Posterior cingulate gyrus (tissue), 11 donors: Measurements from ENCODE around the gene SUSD3.

Experiments
- DNase-seq, 10 donors: peaks; one replicate each; pipeline versions ENCODE4 v3.0.0 to v3.0.0-alpha.2; 2020 to 2021; ENCODE audit warnings: mixed read lengths in 3 of 10
- intact Hi-C: fragments of 100-400 bp; cut with DNase I; formaldehyde crosslinking; loops from one replicate; pipeline ENCODE4 v1.15.1; 2023

The SUSD3 gene

GRCh38 chr9:93049491-93049890 is 9.0 kb upstream of the SUSD3 start:
- peak in 2 of 10 donors; percentile 27 to 47 for DNase-seq

GRCh38 chr9:93050231-93050630 is 8.3 kb upstream of the SUSD3 start:
- peak in 2 of 10 donors; percentile 16 to 57 for DNase-seq
- intact Hi-C loops: no loop called here

More at GRCh38 chr9:93049491-93049890, 9.0 kb upstream of the SUSD3 start:
- intact Hi-C loops: no loop called here

DNA sequence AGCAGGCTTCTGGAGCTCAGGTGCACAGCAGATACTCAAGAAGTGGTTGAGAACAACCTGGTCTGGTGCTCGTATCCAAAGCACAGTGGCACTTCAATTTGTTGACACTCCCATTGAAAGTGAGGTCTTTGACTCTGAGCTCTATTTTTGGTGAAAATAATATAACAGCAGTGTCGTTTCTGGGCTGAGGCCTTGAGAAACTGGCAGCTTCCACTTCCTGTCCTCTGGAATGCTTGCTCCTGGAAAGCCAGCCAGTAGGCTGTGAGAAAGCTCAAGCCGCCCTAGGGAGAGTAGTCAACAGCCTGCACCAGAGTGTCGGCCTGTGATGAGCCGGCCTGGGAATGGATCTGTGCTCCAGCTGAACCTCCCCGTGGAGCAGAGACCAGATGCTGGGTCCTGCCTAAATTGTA is 6.8 kb upstream of the SUSD3 start:
- intact Hi-C loops: no loop called here

GRCh38 chr9:93052791-93053540 is 5.5 kb upstream of the SUSD3 start:
- intact Hi-C loops: no loop called here
- DNase-seq: peak in 2 of 10 donors; percentile 37 to 77

More for the DNA sequence above, 6.8 kb upstream of the SUSD3 start:
- DNase-seq: peak in 1 of 10 donors; percentile 65

GRCh38 chr9:93053781-93054331 is 4.6 kb upstream of the SUSD3 start:
- peak in 2 of 10 donors; percentile 42 to 60 for DNase-seq
- intact Hi-C loops: no loop called here

GRCh38 chr9:93054758-93055704 is 3.5 kb upstream of the SUSD3 start:
- intact Hi-C loops: no loop called here
- peak in 1 of 10 donors; percentile 71 for DNase-seq

- intact Hi-C loops: no loop called here
- DNase-seq: peak in 1 of 10 donors; percentile 67
These were observed 1.3 kb upstream of the SUSD3 start for GRCh38 chr9:93057042-93057702.

- intact Hi-C loops: no loop called here
These were observed 672 bp upstream of the SUSD3 start for GRCh38 chr9:93057703-93058354.

DNA sequence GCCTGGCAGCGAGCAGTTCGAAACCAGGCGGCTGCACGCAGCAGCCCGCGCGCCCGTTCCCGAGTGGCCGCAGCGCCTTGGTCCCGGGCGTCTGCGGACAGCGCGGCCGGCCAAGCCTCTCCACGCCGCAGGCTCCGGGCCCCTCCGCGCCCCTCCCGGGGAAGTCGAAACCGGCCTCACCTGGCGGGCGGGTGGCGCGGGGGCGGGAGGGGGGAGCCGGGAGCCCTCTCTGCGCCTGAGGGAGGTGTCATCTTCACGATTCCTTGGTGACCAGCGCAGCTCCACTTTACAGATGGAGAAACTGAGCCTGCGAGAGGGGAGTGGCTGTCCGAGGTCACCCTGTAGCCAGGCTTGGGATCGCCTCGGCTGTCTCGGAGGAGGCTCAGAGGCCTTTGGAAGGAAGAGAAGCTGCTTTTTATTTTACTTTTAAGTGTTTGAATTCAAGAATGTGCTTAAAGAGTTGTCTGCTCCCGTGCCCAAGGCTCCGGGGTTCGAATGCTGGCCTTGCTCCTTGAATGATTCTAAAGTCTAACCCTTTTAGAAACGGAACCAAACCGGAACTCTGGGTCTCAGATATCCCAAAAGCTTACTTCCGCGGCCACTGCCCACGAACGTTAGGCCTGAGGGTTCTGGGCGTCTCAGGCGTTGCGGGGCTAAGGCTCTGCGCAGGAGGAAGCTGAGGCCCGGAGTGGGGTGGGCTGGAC is 662 bp downstream of the SUSD3 start:
- intact Hi-C loops: no loop called here

More at GRCh38 chr9:93057703-93058354, 672 bp upstream of the SUSD3 start:
- peak in 2 of 10 donors; percentile 21 to 61 for DNase-seq

DNA sequence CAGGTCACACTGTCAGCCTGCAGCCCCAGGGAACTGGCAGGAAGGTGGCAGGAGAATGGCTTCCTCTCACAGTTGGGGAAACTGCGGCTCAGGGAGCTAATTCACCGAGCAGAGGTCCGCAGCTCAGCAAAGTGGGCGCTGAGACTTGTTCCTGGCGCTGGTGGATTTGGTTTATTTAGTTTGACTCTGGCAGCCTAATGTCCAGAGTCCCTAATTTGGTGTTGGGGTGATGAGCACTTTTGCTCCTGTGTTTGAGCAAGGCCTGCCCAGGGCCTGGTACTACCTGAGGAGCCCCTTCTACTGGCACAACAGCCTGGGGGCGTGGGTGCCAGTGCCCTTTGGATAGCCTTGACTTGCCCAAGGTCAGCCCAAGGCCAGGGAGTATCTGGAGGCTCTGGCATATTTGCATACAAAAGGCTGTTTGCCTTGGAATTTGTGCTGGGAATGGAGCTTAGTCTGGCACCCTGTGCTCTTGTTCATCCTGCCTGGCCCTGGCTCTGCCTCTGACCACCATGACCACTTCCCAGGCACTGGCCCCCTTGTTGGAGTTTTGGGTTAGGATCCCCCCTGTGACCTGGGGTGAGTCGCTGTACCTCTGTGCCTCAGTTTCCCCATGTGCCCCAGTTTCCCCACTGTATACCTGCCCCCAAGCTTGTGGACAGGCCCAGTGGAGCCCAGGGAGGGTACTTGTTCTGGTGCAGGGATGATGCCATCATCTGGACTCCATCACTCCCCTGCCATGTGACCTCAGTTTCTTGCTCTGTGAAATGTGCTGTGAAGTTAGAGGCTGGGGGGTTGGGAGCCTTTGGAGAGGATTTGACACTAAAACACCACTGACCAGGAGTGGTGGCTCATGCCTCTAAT is 1.4 kb downstream of the SUSD3 start:
- intact Hi-C loops: no loop called here
- DNase-seq: peak in 2 of 10 donors; percentile 12 to 46

More for the DNA sequence above, 662 bp downstream of the SUSD3 start:
- DNase-seq: peak in 1 of 10 donors; percentile 70

- peak in 2 of 10 donors; percentile 42 to 60 for DNase-seq
- intact Hi-C loops: no loop called here
These were observed 2.3 kb downstream of the SUSD3 start for GRCh38 chr9:93060746-93061259.

GRCh38 chr9:93061260-93061751 is 2.8 kb downstream of the SUSD3 start:
- DNase-seq: peak in 2 of 10 donors; percentile 18 to 19
- intact Hi-C loops: no loop called here

DNA sequence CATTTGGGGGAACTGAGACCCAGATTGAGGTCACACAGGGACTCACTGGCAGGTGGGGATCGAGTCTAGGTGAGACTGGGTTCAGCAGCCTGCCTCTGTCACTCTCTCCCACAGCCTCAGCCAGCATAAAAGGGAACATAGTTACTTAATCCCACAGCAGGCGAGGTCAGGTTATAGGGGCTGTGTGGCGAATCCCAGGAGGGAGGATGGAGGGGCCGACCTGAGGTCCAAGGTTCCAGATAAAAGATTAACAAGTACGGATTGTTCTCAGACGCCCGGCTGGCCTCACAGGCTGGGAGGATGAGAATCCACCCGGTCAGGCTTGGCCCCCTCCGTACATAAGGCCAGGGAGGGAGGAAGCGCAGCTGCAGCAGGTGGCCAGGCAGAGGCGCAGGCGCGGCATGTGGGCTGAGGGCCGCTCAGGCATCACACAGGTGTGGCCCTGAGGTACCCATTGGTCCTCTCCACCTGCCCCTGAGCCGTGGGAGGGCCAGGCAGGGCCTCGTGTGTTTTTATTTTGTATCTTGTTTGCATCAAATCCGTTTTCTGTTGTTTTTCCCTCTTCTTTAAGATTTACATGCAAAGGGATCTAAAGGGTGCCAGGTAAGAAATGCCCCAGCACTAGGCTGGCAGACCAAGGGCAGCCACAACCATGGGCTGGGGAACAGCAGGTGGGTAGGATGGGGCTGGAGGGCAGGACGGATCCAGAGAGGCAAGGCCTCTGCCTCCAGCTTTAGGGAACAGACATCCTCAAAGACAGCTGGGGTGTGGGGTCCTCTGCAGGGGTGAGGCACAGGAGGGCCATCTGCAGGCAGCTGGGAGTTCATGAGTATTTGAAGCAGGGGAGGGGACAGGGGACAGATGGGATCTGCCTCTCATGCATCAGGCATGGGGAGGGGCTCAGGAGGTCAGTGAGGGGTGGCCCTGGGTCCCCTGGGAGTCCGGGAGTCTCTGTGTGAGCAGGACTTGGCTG is 3.6 kb downstream of the SUSD3 start:
- DNase-seq: peak in 2 of 10 donors; percentile 35 to 83

DNA sequence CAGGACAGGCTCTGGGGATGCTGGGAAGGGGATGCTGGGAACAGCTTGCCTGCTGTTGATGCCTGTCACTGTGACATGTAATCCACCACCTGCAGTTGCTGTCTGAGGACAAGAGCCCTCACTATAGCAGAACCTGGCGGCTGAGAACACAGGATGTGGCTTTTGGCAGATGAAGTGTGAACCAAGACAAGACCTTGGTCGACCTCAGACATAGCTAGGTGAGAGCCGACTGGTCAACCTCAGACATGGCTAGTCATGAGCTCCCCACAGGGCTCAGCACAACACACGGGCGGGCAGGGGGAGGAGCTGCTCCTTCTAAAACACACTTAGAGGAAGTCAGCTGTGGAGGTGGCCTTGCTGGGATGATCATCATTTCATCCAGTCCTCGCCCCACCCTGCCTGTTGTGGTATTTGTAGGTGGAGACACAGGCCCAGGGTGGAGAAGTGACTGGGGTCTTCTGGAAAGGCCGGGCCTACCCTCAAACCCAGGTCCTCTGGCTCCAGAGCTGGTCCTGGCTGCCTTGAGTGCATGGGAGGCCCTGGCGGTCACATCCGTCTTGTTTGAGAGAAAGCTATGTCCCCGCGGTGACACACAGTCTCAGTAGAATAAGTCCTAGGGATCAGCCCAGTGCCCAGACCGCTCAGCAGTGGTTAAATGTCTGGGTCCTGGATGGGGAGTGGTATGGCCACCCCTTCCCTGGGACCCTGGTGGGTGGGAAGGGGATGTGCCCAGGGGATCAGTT is 6.1 kb downstream of the SUSD3 start:
- DNase-seq: no peak
- intact Hi-C loops: no loop called here

More for the DNA sequence above, 3.6 kb downstream of the SUSD3 start:
- intact Hi-C loops: no loop called here

DNA sequence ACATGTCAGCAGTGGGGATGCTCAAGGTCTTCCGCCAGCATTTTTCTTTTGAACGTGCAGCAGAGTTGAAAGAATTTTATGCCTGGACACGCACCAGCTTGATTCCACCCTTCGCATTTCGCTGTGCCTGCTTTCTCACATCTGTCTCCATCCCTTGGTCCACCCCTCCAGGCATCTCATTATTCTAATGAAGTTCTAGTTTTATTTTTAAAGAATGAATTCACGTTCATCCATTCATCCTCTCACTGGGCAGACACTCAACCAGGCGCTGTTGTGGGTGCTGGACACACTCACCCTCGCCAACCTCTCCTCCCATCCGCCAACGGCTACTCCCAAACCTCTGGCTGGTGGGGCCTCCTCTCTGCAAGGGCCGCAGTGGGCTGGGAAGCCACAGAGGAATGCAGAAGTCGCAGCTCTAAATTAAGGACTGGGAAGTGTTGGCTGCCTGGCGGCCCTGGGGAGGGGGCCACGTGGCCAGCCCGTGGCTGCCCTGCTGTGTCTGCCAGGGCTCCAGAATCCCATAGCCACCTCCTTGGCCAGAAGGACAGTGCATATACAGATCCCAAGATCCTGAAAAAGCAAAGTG is 6.7 kb downstream of the SUSD3 start:
- peak in 2 of 10 donors; percentile 24 to 26 for DNase-seq
- intact Hi-C loops: no loop called here
